Epithelial cell of esophagus (primary cell): ENCODE results near the gene ZC2HC1C.

Source experiments
- DNase-seq: peaks from one replicate; pipeline ENCODE4 v3.0.0; 2010; ENCODE audit warnings: low read depth
- H3K4me3 ChIP-seq: 2 replicates; pipeline ENCODE4 v1.5.1; 2011; ENCODE audit warnings: mild to moderate bottlenecking, low read length, control low read depth
- CTCF ChIP-seq: IDR thresholded peaks from 2 replicates; pipeline ENCODE4 v1.5.1; 2011; ENCODE audit warnings: low read depth, mild to moderate bottlenecking, low read length, control low read depth, inconsistent platforms; ENCODE audit not compliant: insufficient read depth; ENCODE audit errors: missing control alignments

ZC2HC1C gene

GRCh38 chr14:75069121-75069810, at the start of gene ZC2HC1C:
TSS of gene ZC2HC1C (plus strand) at chr14:75069641. CDS start at chr14:75070574, 933 bp downstream.
- DNase-seq: peak; percentile 77
- H3K4me3 ChIP-seq: peak within 1 kb of the TSS; percentile 50
- no peak for TF ChIP-seq CTCF

- peak; percentile 45 for TF ChIP-seq CTCF
- H3K4me3 ChIP-seq: no peak overlapping the region
- DNase-seq: peak; percentile 26
These were observed 46.8 kb upstream of the ZC2HC1C start for GRCh38 chr14:75022655-75023054.

- no peak for TF ChIP-seq CTCF
- H3K4me3 ChIP-seq: no peak overlapping the region
- no peak for DNase-seq
These were observed 46.3 kb upstream of the ZC2HC1C start for GRCh38 chr14:75023108-75023507.

GRCh38 chr14:75025082-75025481, 44.4 kb upstream of the ZC2HC1C start:
- no peak for TF ChIP-seq CTCF
- DNase-seq: peak; percentile 55
- no peak overlapping the region for H3K4me3 ChIP-seq

- no peak for TF ChIP-seq CTCF
- H3K4me3 ChIP-seq: no peak overlapping the region
- no peak for DNase-seq
These were observed 43.6 kb upstream of the ZC2HC1C start for GRCh38 chr14:75025876-75026275.

- no peak for TF ChIP-seq CTCF
- DNase-seq: no peak
- H3K4me3 ChIP-seq: no peak overlapping the region
These were observed 39.3 kb upstream of the ZC2HC1C start for GRCh38 chr14:75030147-75030546.

GRCh38 chr14:75032939-75033338, 36.5 kb upstream of the ZC2HC1C start:
- no peak for DNase-seq
- no peak overlapping the region for H3K4me3 ChIP-seq
- TF ChIP-seq CTCF: no peak
